Gastrocnemius medialis (tissue), 4 donors: ENCODE results near the gene WRAP53. TPM values are rescaled to one million over a fixed set of nuclear protein-coding genes. Genes with fewer than 3 reads are reported as not detected.
A peak's percentile ranks its signal among the peaks of the same experiment; 100 is the strongest.

Experiments used
- ATAC-seq, 2 donors: fragments of 150-250 bp; one replicate each; pipeline ENCODE4 v1.9.1; 2016
- DNase-seq, 2 donors: peaks; one replicate each; pipeline ENCODE4 v3.0.0-alpha.2; 2019
- H3K27ac ChIP-seq, 4 donors: fragments of 200-600 bp; sonication (generic); 1 replicate in 1 of 4; 2 replicates in 3 of 4; pipeline ENCODE4 v1.5.1; 2016 to 2018; ENCODE audit warnings: mild to moderate bottlenecking in 2 of 4, moderate library complexity in 1 of 4
- H3K27me3 ChIP-seq, 3 donors: fragments of 200-600 bp; sonication (generic) in 2 of 3; 1 replicate in 1 of 3; 2 replicates in 2 of 3; pipeline versions ENCODE4 v1.5.1 to v1.6.0; 2016 to 2019; ENCODE audit warnings: mild to moderate bottlenecking in 1 of 3, moderate library complexity in 1 of 3
- H3K36me3 ChIP-seq, 2 donors: fragments of 200-600 bp; sonication (generic) in 1 of 2; one replicate each; pipeline ENCODE4 v1.5.1; 2017 to 2018
- H3K4me1 ChIP-seq, 2 donors: fragments of 200-600 bp; sonication (generic) in 1 of 2; one replicate each; pipeline ENCODE4 v1.5.1; 2016 to 2017; ENCODE audit warnings: mild to moderate bottlenecking in 2 of 2
- H3K4me3 ChIP-seq, 4 donors: fragments of 200-600 bp; sonication (generic) in 3 of 4; 1 replicate in 1 of 4; 2 replicates in 3 of 4; pipeline ENCODE4 v1.5.1; 2016 to 2019; ENCODE audit warnings: mild to moderate bottlenecking in 2 of 4
- H3K9me3 ChIP-seq, 3 donors: fragments of 200-600 bp; sonication (generic) in 2 of 3; 1 replicate in 1 of 3; 2 replicates in 2 of 3; pipeline ENCODE4 v1.5.1; 2016 to 2019
- POLR2A ChIP-seq, 2 donors: fragments of 450-650 bp; IDR thresholded peaks; one replicate each; pipeline ENCODE4 v1.6.1; 2017; ENCODE audit warnings: antibody characterized with exemption in 2 of 2, mild to moderate bottlenecking in 2 of 2, moderate library complexity in 2 of 2
- in situ Hi-C, 4 donors: fragments of 200-750 bp; cut with MboI; loops; one replicate each; pipeline versions ENCODE4 v1.15.0 to v1.8.0; 2017; ENCODE audit warnings: low sequenced_read_pairs in 4 of 4
- intact Hi-C: fragments of 100-400 bp; cut with DNase I; formaldehyde crosslinking; loops from one replicate; pipeline ENCODE4 v1.15.1; 2023; ENCODE audit warnings: low total_unique reads
- total RNA-seq, 4 donors: library from RNA; depleted of rRNA; stranded (reverse); fragments of >200 nt; gene quantifications; one replicate each; pipeline versions ENCODE4 v1.1.0 to v1.2.3, GENCODE V29; 2016
- TF ChIP-seq, protein P1 (sequence below), 5 experiments: fragments of 450-650 bp in 3 of 5; fragments of 200-600 bp in 2 of 5; sonication (generic) in 2 of 5; IDR thresholded peaks in 4 of 5; conservative IDR thresholded peaks in 1 of 5; 1 replicate in 4 of 5; 2 replicates in 1 of 5; pipeline ENCODE4 v1.5.1; 2016 to 2019; ENCODE audit warnings: antibody characterized with exemption in 5 of 5, mild to moderate bottlenecking in 3 of 5, moderate library complexity in 3 of 5

The WRAP53 gene
- total RNA-seq, 4 donors from 2014 or later = 2.6 to 5.8 (median 3.7) TPM

GRCh38 chr17:7715936-7716886, 27.9 kb downstream of the WRAP53 start:
- DNase-seq (no peak), ATAC-seq (no peak)
- intact Hi-C loops (no loop called here), in situ Hi-C loops (no loop called here)
- Histone ChIP-seq H3K9me3 (no peaks in the 10 kb centered on the region), H3K4me1 (peaks cover 3 to 16% of the 10 kb centered on the region in 2 donors), H3K36me3 (no peaks in the 10 kb centered on the region), H3K27me3 (peaks cover 47 to 76% (median 76%) of the 10 kb centered on the region in 3 donors), H3K4me3 (peak overlapping the region; percentile 49 to 79 (median 61)), H3K27ac (peak overlapping the region in 1 of 4 donors; percentile 2)
- TF ChIP-seq, protein P1, sequence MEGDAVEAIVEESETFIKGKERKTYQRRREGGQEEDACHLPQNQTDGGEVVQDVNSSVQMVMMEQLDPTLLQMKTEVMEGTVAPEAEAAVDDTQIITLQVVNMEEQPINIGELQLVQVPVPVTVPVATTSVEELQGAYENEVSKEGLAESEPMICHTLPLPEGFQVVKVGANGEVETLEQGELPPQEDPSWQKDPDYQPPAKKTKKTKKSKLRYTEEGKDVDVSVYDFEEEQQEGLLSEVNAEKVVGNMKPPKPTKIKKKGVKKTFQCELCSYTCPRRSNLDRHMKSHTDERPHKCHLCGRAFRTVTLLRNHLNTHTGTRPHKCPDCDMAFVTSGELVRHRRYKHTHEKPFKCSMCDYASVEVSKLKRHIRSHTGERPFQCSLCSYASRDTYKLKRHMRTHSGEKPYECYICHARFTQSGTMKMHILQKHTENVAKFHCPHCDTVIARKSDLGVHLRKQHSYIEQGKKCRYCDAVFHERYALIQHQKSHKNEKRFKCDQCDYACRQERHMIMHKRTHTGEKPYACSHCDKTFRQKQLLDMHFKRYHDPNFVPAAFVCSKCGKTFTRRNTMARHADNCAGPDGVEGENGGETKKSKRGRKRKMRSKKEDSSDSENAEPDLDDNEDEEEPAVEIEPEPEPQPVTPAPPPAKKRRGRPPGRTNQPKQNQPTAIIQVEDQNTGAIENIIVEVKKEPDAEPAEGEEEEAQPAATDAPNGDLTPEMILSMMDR (IDR thresholded peaks at IDR 0.05 in 4 of 5, conservative IDR thresholded peaks at IDR 0.05 in 1 of 5) = no peak
- TF ChIP-seq POLR2A (IDR thresholded peaks at IDR 0.05) = no peak

GRCh38 chr17:7716901-7717755, 28.9 kb downstream of the WRAP53 start, which contains the start of gene DNAH2:
Gene DNAH2, plus strand, starts transcription at chr17:7717744. Its CDS starts 1,991 bp downstream, at chr17:7719735.
- in situ Hi-C loops (no loop called here), intact Hi-C loops (no loop called here)

DNA sequence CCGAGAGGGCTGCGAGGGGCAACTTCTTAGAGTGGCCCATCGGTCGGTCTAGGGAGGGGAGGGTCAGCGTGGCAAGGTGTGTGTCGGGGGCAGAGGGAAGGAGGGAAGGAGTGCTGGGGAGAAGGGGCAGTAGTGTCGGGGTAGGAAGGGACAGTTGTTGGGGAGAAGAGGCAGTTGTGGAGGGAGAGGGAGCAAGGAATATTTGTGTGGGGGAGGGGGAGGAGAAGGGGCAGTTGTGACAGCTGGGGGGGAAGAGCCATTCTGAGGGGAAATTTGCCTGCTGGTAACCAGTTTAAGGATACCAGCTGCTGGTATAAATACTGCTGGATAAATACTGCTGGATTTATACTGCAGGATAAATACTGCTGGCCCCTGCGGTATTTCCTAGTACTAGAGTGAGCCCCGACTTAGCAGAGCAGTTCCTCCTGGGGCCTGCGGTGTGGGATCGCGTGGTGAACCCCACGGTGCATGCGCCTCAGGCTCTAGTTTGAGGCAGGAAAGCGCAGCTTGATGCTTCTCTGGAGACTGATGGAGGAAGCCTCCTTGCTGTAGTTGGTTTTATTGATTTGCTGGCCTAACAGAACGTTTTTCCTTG, 29.6 kb downstream of the WRAP53 start:
- H3K9me3 ChIP-seq = no peaks in the 10 kb centered on the region
- H3K36me3 ChIP-seq = no peaks in the 10 kb centered on the region
- peaks cover 3 to 16% of the 10 kb centered on the region in 2 donors for H3K4me1 ChIP-seq
- DNase-seq = no peak
- ATAC-seq = no peak
- TF ChIP-seq POLR2A (IDR thresholded peaks at IDR 0.05) = no peak
- TF ChIP-seq, protein P1 (IDR thresholded peaks at IDR 0.05 in 4 of 5, conservative IDR thresholded peaks at IDR 0.05 in 1 of 5) = no peak
- peaks cover 45 to 69% (median 61%) of the 10 kb centered on the region in 3 donors for H3K27me3 ChIP-seq
- intact Hi-C loops = no loop called here
- in situ Hi-C loops = no loop called here
- H3K4me3 ChIP-seq = peak overlapping the region; percentile 49 to 79 (median 61)
- H3K27ac ChIP-seq = no peak overlapping the region

More at GRCh38 chr17:7716901-7717755, 28.9 kb downstream of the WRAP53 start, which contains the start of gene DNAH2:
- Histone ChIP-seq H3K27ac (peak within 1 kb of the TSS in 1 of 4 donors; percentile 2), H3K36me3 (no peaks in the 10 kb centered on the region), H3K4me1 (peaks cover 3 to 16% of the 10 kb centered on the region in 2 donors), H3K27me3 (peaks cover 47 to 71% (median 67%) of the 10 kb centered on the region in 3 donors), H3K4me3 (peak within 1 kb of the TSS; percentile 49 to 79 (median 61)), H3K9me3 (no peaks in the 10 kb centered on the region)
- TF ChIP-seq POLR2A (IDR thresholded peaks at IDR 0.05) = no peak
- TF ChIP-seq, protein P1 (IDR thresholded peaks at IDR 0.05 in 4 of 5, conservative IDR thresholded peaks at IDR 0.05 in 1 of 5) = peak in 3 of 5 experiments; percentile 39 to 48 (median 48)
- DNase-seq = peak; percentile 19
- ATAC-seq = peak; percentile 53 to 74

- no peak for DNase-seq
- intact Hi-C loops = no loop called here
- TF ChIP-seq, protein P1 (IDR thresholded peaks at IDR 0.05 in 4 of 5, conservative IDR thresholded peaks at IDR 0.05 in 1 of 5) = no peak
- no peak for TF ChIP-seq POLR2A (IDR thresholded peaks at IDR 0.05)
- Histone ChIP-seq H3K36me3 (no peaks in the 10 kb centered on the region), H3K9me3 (no peaks in the 10 kb centered on the region), H3K27me3 (peaks cover 40 to 65% (median 48%) of the 10 kb centered on the region in 3 donors), H3K27ac (no peak overlapping the region), H3K4me1 (peaks cover 3 to 16% of the 10 kb centered on the region in 2 donors), H3K4me3 (no peak overlapping the region)
- in situ Hi-C loops = no loop called here
- ATAC-seq = no peak
Measured at GRCh38 chr17:7719661-7720060, 31.4 kb downstream of the WRAP53 start.
